Stimulated activated CD4-positive, alpha-beta T cell treated with anti-CD3 and anti-CD28 coated beads, Interleukin-15, amount 100 ng/mL, for 24 hours (primary cell): ENCODE results near the gene BICD1.
"Not testable (repeated sequence)": the region's sequence is repeated elsewhere in the genome, so short reads cannot be mapped to it uniquely, and the experiment has no call there.

Experiments
- DNase-seq: peaks from one replicate; pipeline ENCODE4 v3.0.0-alpha.2; 2020

The BICD1 gene

DNA sequence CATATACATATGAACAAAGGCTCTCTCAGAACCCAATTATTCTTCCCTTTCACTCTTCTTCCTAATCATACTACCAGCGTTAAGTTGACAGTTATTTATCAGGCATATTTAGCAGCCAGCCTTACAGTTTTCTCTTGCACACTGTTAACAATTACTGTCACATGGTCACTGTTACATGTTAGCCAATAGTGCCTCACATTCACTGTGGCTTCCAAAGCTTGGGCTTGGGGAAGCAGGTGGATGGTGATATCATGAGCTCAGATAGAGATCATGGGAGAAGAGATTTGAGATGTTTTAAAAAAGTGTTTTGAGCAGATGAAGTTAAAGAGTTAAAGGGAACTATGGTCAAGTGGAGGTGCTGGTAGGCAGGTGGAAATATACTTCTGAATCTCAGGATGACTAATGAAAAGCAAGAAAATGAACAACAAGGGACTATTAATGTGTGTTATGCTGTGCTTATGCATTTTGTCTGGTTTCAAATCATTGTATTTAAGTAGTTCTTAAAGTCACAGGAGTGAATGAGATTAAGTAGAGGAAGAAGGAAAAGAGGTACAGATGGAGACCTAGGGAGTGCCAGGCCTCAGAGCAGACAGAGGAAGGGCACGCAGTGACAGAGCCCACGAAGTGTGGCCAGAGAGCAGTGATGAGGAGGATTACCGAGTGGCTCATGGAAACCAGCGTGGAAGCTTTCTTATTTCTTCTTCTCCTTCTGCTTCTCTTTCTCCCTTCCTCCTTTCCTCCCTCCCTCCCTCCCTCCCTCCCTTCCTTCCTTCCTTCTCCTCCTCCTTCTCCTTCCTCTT, 39.6 kb downstream of the BICD1 start:
- DNase-seq: no peak

DNA sequence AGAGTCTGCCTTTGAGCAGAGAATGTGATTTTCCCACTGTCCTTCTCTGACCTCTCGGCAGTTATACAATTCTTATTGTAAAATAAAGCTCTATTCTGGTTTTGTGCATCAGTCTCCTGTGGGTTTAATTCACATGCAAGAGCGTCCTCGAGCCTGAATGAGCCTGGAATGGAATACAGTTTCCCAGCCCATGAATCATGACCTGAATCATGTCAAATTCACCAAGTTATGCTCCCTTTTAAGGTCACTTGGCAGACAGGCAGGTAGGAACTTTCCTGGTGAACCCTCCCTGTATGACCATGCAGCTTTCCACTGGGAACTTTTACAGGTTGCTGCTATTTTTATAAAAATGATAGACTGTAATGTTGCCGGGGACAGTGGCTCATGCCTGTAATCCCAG, 41.7 kb downstream of the BICD1 start:
- DNase-seq: no peak

DNA sequence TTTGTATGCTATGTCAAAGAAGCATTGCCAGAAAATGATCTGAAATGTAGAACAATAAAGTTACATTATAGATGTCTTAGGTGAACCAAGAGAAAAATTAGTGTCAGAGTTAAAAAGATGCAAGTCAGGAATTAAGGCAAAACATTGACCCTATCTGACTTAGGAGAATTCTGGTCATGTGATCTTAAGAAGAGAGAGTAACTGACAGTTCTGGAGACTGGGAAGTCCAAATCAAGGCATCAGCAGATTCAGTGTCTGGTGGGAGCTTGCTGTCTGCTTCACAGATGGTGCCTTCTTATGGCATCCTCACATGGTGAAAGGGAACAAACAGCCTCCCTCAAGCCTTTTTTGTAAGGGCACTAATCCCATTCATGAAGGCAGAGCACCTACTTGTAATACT, 42.8 kb downstream of the BICD1 start:
- DNase-seq: no peak

DNA sequence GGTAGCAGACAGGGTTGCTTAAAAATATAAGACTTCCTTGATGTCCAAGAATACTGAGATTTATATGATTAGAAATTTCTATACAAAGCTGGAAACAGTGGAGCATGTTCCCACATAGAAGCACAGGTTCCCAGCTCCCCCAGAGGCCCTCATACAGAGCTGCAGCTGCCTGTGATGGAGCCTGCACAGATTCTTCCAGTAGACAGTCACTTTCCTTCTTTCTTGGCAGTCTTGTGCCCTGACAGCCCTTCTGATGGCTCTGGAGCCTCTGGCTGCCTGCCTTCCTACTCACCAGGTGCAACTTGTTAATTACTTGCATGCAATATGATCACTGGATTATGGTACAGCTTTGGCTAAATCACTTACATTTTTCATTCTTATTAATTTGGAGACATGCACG, 44.4 kb downstream of the BICD1 start:
- no peak for DNase-seq

DNA sequence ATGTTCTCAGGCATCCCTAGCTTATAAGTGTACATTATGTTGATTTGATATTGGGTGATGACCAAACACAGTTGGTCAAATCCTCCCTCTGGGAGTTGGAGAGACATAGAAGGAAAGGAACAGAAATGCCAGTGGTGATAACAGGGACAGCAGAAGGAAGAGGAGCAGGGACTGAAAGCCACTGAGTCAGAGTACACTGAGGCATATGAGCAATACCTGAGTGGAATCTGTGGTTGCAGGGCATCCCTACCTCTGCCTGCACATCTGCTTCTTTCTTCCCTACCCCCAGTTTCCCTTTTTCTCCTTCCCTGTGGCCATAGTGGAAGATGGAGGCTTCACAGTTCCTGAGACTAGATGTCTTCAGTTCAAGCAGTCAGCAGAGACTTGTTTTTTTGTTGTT, 44.9 kb downstream of the BICD1 start:
- no peak for DNase-seq

DNA sequence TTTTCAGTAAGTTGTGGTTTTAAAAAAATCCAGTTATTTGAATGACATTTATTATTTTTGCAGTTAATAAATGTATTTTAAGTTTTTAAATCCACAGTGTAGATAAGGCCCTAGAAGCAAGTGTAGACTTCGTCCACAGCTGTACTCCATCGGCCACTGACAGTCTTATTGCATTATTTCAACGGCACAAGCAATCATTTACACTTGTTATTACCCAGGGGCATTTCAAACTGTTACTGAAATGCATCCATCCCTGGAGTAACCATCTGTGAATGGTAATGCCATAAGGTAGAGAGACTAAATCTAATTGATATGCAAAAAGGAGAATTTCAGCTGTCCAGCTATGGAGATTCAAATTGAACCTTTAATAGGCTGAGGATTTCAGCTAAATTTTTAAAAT, 48.4 kb downstream of the BICD1 start:
- no peak for DNase-seq

DNA sequence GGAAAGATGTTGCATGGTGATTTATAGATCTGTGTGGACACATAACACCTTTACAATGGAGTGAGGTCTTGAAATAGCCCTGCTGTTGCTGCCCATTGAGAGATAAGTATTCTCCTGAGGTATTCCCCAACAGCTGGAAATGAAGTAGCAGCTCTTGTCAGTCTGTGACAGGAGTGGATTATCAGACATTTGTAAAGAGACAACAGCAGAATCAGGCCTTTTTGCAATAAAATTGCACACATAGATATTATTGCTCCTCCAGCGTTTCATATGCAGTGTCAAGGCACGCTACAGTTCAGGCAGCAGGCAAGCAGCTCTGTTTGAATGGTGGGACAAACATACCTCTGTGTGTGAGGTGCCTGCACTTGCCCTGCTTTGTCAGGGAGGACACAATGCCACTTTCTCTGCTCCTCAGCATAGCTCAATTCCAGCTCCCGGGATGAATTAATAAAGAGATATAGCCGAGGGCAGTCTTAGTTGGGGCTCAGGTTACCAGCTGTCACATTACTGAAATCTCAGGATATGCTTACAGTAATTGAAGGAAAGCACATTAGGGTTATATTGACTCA, 49.4 kb downstream of the BICD1 start:
- DNase-seq: no peak

DNA sequence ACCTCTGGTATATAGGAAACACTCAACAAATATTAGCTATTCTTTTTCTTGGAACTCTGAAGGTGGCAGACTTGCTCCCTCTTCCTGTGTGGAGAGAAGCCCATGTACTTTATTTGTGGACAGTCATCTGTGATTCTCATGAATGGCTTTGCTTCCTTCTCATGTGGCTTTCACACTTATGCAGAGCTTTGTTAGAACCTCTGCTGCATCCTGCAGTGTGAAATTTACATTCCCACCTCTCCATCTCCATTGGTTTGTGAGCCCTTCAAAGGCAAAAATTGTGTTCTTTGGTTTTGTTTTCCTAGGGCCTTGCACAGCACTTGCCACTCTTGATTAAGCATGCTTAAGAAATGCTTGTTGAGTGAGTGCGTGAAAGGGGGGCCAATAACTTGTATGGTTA, 51.9 kb downstream of the BICD1 start:
- no peak for DNase-seq

DNA sequence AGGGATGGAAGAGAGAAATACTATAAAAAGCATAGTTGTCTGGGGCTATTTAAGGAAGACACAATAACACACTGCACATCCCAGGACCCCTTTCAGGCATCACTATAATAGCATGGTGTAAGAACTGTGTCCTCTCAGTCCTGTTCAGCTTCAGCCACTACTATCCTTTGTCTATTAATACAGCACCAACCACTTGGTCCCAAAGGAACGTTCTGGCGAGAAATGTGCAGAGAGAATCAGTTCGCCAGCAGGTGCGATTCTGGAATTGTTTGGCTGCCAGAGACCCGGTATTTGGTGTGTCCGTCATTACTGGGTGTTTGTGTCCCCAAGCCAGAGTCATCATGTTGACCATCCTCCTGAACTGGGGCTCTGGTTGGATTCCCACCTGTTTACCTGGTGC, 52.7 kb downstream of the BICD1 start:
- no peak for DNase-seq

DNA sequence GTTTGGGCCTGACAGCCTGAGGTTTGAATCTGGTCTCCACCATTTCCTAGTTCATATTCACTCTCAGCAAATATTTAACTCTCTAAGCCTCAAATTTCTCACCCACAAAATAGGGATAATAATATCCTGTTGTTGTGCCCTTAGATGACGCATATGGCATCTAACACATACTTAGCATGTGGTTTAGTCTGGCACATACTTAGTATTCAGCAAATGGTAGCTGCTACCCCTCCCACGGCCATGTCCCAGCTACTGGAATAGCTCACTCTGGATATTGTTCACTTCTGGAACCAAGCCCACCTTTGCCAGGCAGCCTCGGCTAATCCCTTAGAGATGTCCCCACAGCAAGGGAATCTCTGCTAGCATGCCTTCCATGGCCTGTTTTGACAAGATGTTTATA, 53.3 kb downstream of the BICD1 start:
- DNase-seq: no peak

DNA sequence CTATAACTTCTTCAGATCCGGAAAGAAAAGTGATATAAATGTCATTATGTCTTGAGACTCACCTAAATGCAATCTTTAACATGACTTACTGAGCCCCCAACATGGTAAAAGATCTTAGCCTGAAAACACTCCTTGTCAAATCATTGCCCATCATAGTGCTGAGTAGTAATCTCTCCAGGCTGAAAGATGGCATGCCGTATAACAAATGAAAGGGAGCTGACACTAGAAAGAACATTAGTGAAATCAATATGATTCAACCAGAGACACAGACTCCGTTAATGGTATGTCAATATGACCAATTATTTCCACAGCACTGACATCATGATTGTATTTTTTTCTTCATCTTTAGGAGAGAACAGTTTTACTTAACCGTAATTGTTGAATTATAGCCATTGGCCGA, 54.4 kb downstream of the BICD1 start:
- no peak for DNase-seq

DNA sequence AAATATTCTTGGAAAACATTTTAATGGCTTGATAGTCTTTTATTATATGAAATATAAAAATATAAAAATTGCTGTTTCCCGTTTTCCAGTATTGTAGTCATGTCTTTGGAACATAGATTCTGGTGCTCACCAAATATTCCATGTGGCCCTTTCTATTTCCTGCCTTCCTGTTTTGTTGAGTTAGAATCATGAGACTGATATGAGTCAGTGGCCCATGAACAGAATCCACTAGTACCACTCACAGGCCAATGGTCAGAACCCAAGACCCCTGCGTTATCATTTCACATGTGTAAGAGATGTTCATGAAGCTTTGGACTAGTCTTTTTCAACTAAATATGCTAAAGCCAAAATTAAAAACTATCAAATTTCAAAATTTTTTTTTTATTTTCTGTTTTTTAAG, 56.9 kb downstream of the BICD1 start:
- DNase-seq: no peak

DNA sequence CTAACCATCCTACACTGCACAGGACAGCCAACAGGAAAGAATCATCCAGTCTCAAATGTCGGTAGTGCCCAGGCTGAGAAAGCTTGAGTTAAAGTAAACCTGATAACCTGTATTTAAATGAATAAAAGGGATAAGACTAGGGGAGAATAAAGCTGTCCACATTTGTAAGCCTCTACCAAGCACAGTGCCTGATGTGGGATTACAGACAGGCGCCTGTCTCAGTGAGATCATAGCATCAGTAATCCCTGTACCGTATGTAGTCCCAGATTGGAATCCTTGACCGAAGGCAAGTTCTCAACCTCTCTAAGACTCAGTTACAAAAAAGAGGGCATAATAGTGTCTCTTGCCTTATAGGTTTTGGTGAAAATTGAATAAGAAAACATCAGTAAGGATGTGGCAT, 59.9 kb downstream of the BICD1 start:
- DNase-seq: no peak

DNA sequence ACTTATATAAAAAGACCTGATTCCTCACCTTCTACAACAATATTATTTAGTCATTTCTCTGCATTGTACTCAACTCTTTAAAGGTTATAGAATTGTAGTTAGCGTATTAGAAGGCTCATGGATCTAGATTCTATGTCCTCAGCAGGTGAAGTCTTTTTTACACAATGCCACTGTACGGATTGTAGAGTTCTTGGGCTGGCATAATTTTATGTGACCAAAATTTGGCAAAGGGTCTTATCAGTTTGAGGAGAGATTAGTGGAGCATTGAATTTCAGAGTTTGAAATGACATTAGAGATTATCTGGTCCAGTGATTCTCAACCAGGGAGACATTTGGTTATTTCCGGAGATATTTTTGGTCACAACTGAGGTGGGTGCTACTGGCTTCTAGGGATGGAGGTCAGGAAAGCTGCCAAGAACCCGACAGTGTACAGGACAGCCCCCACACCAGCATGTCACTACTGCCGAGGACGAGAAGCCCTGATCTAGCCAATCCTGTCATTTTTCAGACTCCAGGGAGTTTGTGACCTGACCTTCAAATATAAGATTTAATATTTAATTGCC, 63.9 kb downstream of the BICD1 start:
- no peak for DNase-seq

DNA sequence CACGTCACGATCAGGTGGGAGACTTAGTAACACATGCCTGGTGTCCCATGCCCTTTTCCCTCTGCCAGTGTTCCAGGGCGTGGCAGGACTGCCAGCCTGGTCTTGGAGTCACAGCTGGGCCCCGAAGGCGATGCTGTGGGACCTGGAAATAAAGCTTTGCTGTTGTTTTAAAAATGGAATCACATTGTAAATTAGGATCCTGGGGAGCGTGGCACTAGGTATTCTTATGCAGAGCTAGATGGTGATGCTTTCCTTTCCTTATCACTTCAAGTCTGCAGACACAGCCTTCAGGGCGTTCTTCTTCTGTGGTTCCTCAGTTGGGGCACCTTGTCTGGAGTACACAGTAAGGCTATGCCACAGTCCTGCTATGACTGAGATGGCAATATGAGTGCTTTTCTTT, 64.6 kb downstream of the BICD1 start:
- no peak for DNase-seq

DNA sequence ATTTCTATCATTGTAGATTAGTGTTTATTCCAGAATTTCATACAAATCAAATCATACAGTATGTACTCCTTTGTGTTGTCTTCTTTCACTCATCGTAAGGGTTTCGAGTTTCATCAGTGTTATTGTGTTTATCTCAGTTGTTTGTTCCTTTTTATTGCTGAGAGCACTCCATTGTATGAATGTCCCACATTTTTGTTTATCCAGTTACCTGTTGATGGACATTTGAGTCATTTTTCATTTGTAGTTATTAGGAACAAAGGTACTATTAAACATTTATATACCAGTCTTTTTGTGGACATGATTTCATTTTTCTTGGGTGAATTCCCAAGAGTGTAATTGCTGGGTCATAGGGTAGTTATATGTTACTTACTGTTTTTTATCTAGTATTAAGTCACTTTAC, 70.0 kb downstream of the BICD1 start:
- DNase-seq: no peak

DNA sequence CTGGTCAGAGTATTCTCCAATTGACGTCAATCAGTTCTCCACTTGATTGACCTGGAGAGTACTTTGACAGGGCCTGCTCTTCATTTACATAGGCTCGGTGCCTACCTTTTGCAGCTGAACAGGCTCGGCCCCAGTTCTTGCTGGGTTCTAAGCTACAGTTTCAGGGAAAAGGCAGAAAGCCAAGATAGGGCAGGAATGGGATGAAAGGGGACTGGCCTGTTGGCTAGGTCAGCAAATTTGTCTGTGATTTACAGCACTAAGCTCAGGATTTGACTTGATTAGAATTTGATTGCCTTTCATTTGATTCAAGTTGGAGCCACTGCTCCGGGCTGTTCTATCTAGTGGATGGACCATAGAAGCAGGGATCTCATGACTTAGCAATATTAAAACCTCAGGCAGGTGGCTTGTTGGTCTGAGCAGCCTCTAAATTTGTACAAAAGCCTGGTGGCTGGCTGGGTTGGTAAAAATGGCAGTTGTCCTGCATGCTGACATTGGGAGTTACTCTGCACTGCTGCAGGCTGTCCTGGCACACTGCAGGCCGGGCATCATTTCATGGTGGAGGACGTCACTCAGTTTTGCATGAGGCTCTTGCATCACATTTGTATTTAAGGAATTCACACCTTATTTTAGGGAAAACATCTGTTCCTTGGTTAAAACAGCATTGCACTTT, 71.8 kb downstream of the BICD1 start:
- DNase-seq: no peak

DNA sequence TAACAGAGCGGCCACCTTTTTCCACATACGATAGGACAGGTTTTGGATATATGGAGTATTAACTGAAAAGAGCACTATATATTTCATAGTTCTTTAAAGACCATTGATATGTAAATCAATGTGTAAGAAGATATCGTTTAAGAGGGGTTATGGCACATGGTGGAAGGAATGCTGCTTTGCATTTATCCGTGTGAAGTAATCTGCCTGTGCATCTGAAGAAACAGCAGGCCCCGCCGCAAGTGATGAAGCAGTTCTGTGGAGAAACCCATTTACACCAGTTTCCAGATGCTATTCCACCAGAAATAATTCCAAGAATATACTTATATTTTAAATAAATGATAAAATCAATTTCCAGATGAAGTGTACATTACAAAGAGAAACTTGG, 72.4 kb downstream of the BICD1 start:
- DNase-seq: no peak

DNA sequence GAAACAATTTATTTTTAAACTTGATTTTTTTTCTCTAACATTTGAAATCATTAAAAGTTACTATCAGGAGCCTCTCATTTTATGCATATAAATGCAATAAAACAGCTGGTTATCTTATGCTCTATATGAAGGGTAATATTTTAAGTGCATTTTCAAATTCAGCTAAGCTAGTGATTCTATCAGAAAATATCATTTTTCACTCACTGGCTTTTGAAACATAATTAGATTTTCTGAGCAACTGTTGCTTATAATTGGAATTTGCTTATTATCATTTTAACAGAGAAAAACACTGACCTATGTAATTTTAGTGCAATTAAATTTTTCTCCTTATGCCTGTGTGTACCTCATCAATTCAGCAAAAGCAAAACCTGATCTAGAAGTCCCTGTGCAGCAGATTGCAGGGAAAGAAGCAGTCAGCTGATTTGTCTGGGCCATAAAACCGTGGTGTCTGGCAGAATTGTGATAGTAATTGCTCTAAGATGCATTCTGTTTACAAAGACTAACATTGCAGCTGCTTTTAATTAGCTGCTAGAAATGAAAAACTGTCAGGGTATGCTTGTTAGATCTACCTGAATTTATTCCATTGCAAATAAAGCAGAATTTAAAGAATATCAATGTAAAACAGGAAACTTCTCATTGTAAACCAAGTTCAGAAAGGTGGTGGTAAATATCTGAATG, 75.0 kb downstream of the BICD1 start:
- DNase-seq: no peak

DNA sequence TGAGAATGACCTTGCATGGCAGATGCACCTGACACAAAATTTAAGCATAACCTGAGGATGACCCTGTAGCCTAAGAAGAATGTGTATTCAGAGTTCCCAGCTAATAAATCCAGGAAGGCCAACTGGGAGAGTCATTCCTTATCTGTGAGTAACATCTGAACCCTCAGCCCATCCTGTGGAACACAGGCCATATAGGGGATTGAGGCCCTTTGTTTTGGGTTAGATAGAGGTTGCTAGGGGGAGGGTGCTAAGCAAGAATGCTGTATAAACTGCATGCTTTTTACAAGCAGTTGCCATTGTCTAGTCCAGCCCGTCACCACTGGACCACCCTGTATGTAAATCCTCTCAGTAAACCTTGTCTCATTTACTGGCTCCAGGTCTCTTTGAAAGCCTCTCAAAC, 77.0 kb downstream of the BICD1 start:
- no peak for DNase-seq

DNA sequence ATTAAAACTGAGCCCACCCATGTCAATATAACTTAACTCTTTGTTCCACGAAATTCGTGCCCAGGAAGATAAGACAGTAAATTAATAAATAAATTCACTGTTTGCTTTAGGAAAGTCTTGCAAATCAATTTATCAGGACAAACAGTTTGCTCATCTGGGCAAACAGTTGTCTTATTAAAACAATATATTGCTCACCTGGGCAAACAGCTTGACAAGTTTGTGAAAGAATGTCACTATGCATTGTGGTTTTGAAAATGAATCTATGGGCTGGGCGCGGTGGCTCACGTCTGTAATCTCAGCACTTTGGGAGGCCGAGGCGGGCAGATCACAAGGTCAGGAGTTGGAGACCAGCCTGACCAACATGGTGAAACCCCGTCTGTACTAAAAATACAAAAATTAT, 80.5 kb downstream of the BICD1 start:
- DNase-seq: not testable (repeated sequence)

DNA sequence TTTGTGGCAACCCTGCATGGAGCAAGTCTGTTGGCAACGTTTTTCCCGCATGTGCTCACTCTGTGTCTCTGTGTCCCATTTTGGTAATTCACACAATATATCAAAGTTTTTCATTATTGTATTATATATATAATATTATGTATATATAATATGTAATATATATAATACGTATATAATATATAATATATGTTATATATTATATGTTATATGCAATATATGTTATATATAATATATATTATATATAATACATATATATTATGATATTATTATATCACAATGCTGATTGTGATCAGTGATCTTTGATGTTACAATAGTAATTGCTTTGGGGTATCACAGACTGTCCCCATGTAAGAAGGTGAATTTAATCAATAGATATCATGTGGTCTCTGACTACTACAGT, 84.8 kb downstream of the BICD1 start:
- DNase-seq: no peak
